Dermis blood vessel endothelial cell (primary cell): ENCODE data around the gene BABAM1. TPM values are rescaled to one million over a fixed set of nuclear protein-coding genes. Genes with fewer than 3 reads are reported as not detected.
"Not testable (repeated sequence)": the region's sequence is repeated elsewhere in the genome, so short reads cannot be mapped to it uniquely, and the experiment has no call there.

Experiments used
- DNase-seq: peaks from one replicate; pipeline ENCODE4 v3.0.0; 2010
- total RNA-seq: library from RNA; depleted of rRNA; stranded (reverse); fragments of >200 nt; gene quantifications from 2 replicates; pipeline ENCODE4 v1.2.3, GENCODE V29; 2014

Gene BABAM1
- total RNA-seq, 1 donor from 2014 or later = 98.2 TPM

- peak; percentile 37 for DNase-seq
These were observed 23.2 kb upstream of the BABAM1 start for GRCh38 chr19:17243830-17244617.

- DNase-seq = no peak
These were observed 22.4 kb upstream of the BABAM1 start for GRCh38 chr19:17244618-17245534.

GRCh38 chr19:17245535-17245984, 21.7 kb upstream of the BABAM1 start, which contains the start of gene NR2F6:
Gene NR2F6 (minus strand): TSS chr19:17245919. CDS start chr19:17245220, 699 bp downstream.
- no peak for DNase-seq

- DNase-seq = peak; percentile 41
These were observed 20.4 kb upstream of the BABAM1 start for GRCh38 chr19:17246681-17247425.

DNA sequence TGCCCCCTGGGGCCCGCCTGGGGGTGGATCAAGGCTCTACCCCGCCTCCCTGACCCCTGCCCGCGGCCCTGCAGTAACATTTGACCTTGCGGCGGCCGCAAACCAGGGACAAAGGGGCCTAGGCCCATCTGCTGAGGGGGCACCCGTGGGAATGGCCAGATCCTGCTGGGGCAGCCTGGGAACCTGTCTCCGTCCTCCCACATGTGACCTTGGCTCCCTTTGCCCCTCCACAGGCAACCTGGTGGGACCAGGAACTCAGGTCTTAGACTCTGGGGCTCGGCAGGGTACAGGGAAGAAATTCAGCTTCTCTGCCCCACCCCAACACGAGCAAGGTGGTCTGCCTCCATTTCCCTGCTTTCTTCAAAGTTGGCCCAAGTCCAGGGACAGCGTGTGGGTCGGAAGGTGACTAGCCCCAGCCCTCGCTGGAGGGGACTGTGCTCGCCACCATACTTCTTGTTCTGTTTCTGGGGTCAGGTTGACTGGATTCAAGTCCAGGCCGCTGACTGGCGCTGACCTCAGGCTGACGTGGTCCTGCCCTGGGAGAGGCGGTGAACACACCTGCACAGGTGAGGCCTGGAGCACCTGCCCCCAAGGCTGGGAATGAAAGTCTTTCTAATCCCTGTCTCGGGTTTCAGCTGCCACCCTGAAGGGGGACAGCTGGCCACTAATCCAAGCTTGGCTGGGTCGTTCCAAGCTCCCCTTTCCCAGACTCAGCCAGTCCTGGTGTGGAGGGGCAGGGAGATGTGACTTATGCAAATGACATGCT, 19.0 kb upstream of the BABAM1 start:
- DNase-seq = no peak

GRCh38 chr19:17249887-17250548, 17.2 kb upstream of the BABAM1 start:
- DNase-seq = no peak

DNA sequence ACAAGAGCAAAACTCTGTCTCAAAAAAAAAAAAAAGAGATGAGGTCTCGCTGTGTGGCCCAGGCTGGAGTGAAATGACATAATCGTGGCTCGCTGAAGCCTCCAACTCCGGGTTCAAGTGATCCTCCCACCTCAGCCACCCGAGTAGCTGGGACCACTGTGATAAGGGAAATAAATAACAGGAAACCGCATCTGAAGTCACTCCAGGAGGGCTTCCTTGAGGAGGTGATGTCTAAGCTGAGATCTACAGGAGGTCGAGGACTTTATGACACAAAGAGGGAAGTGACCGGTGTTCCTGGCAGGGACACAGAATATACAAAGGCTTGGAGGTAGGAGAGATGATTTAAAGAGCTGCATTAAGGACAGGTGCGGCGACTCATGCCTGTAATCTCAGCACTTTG, 12.6 kb upstream of the BABAM1 start:
- no peak for DNase-seq

DNA sequence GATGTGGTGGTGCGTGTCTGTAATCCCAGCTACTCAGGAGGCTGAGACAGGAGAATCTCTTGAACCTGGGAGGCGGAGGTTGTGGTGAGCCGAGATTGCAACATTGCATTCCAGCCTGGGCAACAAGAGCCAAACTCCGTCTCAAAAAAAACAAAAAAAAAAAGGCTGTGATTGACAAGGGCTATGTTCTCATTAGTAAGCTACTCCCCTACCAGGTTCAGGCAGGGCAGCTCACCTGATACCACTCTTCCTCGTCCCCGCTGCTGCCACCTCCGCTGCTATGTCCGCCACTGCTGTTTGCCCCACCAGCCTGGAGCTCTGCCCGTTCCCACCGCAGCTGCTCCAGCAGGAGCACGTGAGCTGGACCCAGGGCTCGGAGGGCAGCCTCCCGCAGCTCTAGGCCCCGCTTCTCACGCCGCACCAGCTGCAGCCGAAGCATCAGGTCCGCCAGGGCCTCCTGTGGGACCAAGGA, 12.1 kb upstream of the BABAM1 start:
- no peak for DNase-seq

- no peak for DNase-seq
These were observed 11.1 kb upstream of the BABAM1 start for GRCh38 chr19:17256130-17256529.

GRCh38 chr19:17259118-17259780, 8.0 kb upstream of the BABAM1 start:
- DNase-seq = no peak

DNA sequence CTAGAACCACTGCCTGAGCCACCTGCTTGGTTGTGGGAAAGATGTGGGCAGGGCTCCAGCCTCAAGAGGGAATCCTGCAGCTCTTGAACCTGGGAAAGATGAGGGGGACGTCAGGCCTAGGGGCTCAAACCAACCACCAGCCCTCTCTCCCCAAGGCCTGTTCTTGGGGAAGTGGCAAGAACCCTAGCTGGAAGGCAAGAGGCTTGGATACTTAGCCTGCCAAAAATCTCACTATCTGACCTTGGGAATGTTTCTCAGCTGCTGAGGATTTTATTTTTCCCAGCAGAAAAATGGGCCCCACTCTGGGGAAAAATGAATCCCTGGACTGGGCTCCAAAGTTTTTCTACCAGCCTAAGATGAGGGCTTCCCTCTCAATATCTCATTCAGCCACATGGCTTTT, 7.3 kb upstream of the BABAM1 start:
- no peak for DNase-seq

DNA sequence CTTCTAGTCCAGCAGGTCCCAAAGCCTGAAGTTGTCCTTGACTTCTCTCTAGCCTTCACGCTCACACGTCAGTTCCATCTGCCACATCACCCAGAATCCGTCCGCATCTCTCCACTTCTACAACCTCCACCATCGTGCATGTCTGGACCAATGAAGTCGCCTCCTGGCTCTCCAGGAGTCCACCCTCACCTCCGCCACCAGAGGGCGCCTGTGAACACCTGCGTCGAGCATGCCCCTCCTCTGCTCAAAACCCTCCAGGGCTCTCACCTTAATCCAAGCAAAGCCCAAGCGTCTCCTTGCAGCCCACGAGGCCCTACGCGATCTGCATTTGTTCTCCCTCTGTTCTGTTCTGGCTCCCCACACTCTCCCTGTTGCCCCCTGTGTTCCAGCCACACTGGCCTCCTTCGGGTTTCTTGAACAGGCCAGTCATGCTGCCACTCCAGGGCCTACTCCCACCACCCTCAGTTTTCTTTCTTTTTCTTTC, 6.4 kb upstream of the BABAM1 start:
- DNase-seq = peak; percentile 92

DNA sequence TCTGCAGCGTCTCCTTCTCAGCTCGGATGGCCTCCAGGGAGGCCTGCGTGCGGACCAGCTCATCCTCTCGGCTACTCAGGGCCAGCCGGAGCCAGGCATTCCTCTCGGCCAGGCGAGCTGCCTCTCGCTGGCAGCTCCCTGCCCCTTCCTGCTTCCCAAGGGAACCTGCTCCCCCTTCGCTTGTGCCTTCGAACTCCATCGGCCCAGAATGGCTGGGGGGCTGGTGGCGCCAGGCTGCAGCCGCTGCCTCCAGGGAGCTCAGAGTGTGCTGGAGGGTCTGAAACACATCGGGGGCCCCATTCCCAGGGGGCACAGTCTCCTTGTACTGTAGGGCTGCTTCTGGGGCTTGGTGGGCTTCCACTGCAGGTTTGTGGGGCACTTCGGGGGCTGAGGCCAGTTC, 4.7 kb upstream of the BABAM1 start:
- DNase-seq = no peak

- no peak for DNase-seq
These were observed 3.3 kb upstream of the BABAM1 start for GRCh38 chr19:17263712-17264640.

DNA sequence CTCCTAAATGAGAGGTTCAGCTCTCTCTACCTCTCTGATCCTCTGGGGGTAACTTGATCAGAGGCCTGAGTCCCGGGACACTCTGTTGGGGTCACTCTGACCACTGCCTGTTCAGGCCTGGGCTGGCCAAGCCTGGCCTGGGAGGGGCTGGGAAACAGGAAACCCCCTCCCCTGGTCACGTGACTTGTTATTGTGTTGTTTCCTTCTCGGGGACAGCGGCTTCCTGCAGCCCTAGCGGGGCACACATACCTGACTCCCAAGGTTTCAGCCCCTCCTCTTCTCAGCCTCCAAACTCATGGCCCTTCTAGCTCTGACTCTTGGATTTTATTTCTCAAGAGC, 2.6 kb upstream of the BABAM1 start, which contains the start of gene USHBP1:
TSS of gene USHBP1 (minus strand) at position 105 of the 339 bp plus-strand sequence. CDS start 446 bp downstream, outside the sequence.
- peak; percentile 91 for DNase-seq

DNA sequence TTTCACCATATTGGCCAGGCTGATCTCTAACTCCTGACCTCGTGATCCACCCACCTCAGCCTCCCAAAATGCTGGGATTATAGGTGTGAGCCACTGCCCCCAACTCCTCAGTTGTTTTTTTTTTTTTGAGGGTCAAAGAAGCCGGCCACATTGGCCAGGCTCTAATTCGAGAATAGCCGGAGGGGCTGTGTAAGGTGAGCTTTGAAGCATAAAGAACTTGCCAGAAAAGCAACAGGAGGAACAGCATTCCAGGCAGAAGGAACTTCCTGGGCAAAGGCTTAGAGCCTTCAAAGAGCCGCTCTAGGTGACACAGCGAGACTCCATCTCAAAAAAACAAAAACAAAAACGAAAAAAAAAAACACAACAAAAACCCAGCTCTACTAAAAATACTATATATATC, 1.2 kb upstream of the BABAM1 start:
- no peak for DNase-seq

- DNase-seq = no peak
These were observed 661 bp upstream of the BABAM1 start for GRCh38 chr19:17266589-17266974.

- DNase-seq = no peak
These were observed 1.5 kb downstream of the BABAM1 start for GRCh38 chr19:17268754-17269153.

DNA sequence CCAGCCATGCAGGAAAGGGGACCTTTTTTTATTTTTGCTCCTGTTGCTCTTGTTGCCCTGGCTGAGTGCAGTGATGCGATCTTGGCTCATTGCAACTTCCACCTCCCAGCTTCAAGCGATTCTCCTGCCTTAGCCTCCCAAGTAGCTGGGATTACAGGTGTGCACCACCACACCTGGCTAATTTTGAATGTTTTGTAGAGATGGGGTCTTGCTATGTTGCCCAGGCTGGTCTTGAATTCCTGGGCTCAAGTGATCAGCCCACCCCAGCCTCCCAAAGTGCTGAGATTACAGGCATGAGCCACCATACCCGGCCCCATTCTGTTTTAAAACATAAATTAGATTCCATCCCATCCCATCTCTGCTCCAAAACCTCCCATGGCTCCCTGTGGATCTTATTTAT, 7.6 kb downstream of the BABAM1 start:
- DNase-seq = not testable (repeated sequence)
